G401 (cell line): ENCODE data around the gene VAMP1. TPM values are rescaled to one million over a fixed set of nuclear protein-coding genes. Genes with fewer than 3 reads are reported as not detected.
A peak's percentile ranks its signal among the peaks of the same experiment; 100 is the strongest.
"Not testable (repeated sequence)": the region's sequence is repeated elsewhere in the genome, so short reads cannot be mapped to it uniquely, and the experiment has no call there.

Experiments used
- DNase-seq: peaks from one replicate; pipeline ENCODE4 v3.0.0-alpha.2; 2015; ENCODE audit warnings: low spot score
- in situ Hi-C: cut with HindIII; loops from 2 replicates; pipeline ENCODE4 v1.10.0; 2016; ENCODE audit warnings: low sequenced_read_pairs, mixed read lengths
- total RNA-seq: library from RNA; depleted of rRNA; stranded (reverse); fragments of >200 nt; shearing (Covaris generic); gene quantifications from 2 replicates; pipeline ENCODE4 v1.2.3, GENCODE V29; 2014; rRNA removed

Gene VAMP1
- total RNA-seq, 1 experiment from 2014 or later: 7.6 TPM

DNA sequence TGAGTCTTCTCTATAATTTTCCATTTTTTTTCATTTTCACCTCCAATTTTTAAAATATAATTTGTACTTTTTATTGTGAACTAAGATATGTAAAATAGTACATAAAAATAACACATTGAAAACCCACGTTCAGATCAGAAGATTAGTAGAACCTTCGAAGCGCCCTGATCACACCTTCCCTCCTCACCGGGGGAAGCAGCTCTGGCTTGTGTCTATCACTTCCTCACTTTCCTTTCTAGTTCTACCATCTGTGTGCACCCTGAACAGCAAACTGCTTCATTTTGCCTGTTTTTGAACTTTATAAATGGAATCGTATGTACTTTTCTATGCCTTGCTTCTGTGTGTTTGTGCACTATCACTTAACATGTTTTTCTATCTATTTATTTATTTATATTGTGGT lies 37.5 kb downstream of the VAMP1 start:
- no peak for DNase-seq
- in situ Hi-C loops: no loop called here

DNA sequence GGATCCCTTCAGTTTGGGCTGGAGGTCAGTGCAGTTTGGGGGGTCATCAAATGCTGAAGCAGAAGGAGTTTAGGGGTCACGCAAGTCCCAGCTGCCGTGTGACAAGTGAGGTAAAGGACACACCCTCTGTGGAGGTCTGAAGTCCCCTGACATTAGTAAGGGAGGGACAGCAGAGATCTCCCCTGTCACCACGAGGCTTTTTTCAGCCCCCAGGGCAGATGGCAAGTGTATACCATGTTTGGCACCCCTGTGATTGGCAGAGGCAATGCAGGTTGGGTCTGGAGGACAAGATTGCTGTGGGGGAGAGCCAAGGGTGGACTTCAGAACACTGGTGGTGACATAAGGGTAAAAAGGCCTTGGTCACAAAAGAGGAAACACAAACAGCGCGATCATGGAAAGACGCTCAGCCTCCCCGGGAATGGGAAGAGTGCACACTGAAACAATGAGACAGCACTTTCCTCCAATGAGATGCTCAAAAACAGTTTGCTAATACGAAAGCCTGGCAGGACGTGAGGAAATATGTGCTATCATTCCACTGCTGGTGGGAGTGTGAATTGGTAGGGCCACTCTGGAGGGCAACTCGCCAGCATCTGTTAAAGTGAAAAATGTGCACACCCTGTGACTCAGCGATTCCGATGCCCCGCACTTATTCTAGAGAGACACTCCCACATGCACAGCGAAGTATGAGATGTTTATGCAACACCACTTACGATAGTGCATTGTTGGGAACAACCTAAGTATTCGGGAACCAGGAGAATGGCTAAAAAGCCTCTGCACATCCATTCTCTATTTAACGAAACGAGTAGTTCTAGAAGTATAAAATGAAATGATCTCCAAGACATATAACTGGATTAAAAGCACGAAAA lies 40.1 kb downstream of the VAMP1 start:
- in situ Hi-C loops: no loop called here
- DNase-seq: no peak

DNA sequence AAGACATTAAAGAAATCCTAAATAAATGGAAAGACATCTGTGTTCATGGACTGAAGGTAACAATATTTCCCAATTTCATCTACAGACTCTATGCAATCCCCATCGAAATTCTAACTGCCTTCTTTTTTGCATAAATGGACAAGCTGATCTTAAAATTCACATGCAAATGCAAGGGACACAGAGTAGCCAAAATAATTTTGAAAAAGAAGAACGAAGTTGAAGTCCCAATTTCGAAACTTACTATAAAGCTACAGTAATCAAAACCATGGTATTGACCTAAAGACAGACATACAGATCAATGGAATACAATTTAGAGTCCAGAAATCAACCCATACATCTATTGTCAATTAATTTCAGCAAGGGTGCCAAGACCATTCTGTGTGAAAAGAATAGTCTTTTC lies 42.2 kb downstream of the VAMP1 start:
- in situ Hi-C loops: no loop called here
- no peak for DNase-seq

DNA sequence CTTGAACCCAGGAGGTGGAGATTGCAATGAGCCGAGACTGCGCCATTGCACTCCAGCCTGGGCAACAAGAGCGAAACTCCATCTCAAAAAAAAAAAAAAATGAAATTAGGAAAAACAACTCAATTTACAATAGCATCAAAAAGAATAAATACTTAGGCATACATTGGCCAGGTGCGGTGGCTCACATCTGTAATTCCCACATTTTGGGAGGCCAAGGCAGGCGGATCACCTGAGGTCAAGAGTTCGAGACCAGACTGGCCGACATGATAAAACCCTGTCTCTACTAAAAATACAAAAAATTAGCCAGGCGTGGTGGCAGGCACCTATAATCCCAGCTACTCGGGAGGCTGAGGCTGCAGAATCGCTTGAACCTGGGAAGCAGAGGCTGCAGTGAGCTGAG lies 42.7 kb downstream of the VAMP1 start:
- DNase-seq, in situ Hi-C loops: not testable (repeated sequence)

DNA sequence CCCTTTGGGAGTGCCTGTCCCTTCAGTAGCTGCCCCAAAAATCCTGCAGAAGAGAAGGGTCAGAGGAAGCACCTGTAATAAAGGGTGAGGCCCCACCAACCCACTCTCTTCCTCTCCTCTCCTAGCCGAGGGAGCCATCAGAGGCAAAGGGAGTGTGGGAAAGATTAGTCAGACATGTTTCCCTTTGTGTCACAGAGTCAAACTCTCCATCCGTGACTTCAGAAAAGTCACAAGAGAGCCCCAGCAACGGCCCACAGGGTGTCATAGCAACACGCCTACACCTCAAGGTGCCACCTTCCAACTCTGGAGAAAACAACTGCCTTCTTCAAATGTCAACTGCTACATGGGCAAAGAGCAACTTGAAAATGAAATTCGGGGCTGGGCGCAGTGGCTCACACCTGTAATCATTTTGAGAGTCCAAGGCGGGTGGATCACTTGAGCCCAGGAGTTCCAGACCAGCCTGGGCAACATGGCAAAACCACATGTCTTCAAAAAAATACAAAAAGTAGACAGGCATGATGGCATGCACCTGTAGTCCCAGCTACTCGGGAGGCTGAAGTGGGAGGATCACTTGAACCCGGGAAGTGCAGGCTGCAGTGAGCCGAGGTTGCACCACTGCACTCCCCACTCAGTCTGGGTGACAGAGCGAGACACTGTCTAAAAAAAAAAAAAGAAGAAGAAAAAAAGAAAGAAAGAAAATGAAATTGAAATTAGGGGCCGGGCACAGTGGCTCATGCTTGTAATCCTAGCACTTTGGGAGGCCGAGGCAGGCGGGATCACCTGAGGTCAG lies 43.4 kb downstream of the VAMP1 start:
- in situ Hi-C loops: no loop called here
- no peak for DNase-seq

DNA sequence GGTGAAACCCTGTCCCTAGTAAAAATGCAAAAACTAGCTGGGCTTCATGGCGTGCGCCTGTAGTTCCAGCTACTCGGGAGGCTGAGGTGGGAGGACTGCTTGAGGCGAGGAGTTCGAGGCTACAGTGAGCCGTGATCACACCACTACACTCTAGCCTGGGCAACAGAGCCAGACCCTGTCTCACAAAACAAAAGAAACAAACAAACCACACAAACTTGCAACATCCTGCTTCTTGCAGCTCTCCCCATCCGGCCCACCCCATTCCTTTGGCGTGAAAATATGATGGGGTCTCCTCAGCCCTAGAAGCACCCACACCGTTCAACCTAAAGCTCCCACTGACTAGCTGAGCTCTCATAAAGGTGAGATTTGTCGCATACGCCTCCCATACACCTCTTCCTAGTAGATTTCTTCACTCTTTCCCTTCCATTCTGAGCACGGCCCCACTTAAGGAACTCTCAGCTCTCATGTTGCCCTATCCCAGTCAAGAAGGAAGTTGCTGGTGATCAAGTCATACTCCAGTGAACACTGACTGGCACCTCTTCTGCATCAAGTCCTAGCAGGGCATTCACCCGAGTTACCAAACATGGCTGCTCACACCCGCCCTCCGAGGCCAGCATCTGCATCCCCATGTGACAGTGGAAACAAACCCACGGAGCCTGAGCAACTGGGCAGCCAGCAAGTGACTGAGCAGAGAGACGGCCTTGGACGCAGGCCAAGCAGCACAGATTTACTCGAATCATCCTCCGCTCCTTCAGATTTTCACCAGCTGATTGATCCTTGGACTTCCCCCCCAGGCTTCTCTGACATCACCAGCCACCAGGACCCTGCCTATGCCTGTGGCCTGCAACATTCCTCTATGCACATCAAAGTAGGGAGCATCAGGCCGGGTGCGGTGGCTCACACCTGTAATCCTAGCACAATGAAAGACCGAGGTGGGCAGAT lies 44.6 kb downstream of the VAMP1 start:
- in situ Hi-C loops: no loop called here
- no peak for DNase-seq

DNA sequence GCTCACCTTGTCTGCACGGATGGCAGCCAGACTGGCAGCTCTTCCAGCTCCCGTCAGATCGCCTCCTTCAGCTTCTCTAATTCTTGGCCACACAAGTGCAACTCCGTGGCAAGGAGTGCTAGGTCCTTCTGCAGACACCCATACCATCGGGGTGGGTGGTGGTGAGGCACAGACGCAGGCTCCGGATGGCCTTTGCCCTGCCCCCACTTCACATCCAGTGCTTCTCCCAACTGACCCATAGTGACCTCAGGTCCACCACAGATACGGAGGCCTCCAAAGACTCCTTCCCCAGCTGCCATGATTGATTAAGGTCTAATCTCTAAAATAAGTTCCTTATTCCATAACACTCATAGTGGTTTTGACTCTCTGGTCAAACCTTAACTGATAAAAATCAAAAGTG lies 45.6 kb downstream of the VAMP1 start:
- DNase-seq: no peak
- in situ Hi-C loops: no loop called here

DNA sequence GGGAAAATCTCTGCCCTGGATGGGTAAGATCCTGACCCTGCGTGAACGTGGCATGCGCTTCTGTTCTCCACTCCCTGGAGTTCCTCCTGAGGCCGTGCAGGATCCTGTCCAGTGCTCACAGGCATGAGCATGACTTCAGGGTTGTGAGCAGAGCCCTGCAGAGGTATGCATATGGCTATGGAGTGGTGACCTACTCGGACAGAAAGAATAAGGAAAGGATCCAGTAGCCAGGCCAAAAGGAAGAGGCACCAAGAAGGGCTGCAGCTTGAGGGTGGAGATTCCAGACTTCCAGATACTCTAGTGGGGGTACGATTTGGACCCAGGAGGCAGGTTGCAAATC lies 46.5 kb downstream of the VAMP1 start:
- in situ Hi-C loops: no loop called here

DNA sequence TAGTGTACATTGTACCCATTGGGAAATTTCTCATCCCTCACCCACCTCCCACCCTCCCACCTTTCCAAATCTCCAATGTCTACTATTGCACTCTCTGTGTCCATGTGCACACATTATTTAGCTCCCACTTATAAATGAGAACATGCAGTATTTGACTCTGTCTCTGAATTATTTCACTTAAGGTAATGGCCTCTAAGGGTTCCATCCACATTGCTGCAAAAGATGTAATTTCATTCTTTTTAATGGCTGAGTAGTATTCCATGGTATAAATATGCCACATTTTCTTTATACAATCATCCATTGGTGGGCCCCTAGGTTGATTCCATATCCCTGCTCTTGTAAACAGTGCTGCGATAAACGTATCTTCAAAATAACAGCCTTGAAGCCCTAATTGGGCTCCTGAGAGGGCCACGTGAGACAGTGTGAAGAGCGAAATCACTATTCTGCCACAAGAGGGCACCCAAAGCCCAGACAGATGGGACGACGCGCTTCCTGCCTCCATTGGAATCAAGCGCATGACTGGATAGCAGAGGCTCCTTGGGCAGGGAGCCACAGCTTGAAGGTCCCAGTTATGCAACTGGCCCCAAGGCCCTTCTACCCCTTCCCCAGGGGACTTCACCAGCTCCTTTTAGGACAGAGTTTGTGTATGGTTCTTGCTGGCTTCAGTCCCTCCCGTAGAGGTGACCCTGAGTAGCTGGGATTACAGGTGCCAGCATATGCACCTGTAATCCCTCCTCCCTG lies 47.0 kb downstream of the VAMP1 start:
- peak; percentile 88 for DNase-seq
- in situ Hi-C loops: no loop called here

More for the DNA sequence above, 46.5 kb downstream of the VAMP1 start:
- peak; percentile 25 for DNase-seq

DNA sequence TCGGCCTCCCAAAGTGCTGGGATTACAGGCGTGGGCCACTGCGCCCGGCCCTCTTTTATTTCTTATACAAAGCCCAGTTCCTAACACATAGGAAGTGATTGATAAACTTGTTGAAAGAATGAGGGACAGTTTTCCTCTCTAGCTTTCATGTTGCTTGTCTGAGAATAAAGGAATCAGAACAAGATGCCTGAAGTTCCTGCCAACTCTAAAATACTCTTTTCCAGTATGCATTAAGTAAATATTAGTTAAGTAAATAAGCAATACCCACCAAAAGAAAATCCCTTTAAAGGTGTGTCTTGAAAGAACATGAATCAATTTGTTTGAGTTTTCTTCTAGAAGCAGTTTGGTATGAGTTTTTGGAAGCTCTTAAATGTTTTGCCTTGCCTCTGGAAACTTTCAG lies 50.1 kb downstream of the VAMP1 start:
- DNase-seq: no peak
- in situ Hi-C loops: no loop called here

DNA sequence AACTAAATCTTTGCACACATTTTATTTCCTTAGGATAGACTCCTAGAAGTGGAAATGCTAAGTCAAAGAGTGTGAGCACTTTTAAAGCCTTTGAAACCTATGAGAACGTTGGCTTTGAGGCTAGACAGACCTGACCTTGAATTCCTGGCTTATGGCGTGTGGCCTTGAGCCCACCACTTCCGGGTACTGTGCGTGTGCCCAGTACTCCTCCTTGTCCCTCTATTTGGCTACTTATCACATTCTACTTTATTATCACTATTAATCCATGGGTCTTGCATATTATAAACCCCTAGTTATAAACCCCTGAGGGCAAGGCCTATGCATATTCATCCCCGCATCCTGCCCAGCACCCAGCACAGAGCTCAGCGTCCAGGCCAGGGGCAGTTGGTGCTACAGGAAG lies 51.7 kb downstream of the VAMP1 start:
- no peak for DNase-seq
- in situ Hi-C loops: no loop called here

DNA sequence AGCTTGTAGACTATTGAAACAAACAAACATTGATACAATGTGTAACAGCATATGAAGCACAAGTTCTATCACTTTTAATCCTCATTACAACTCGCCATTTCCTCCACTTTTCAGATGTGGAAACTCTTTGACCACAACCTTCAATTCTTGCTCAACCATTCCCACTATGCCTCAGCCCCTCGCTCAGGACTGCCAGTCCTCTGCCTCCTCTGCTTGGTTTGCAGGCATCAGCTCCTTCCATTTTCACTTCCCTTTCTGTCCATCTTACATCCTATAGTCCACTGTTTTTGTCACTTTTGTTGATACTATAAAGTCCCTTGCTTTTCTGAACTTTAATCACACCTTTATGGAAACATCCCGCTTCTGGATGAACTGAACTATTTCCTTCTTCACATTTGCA lies 53.9 kb downstream of the VAMP1 start:
- DNase-seq: no peak

More for the DNA sequence above, 53.9 kb downstream of the VAMP1 start:
- in situ Hi-C loops: no loop called here

Other genes with a start within 250 kb of the VAMP1 start
- gene PLEKHG6, start 160.0 kb downstream of the VAMP1 start, total RNA-seq: 0.06 and 0.14 TPM in 2 replicates
- gene TNFRSF1A, start 128.6 kb downstream of the VAMP1 start, total RNA-seq: 87.6 and 118 TPM in 2 replicates
- gene SCNN1A, start 95.1 kb downstream of the VAMP1 start, total RNA-seq: 28.7 and 67.9 TPM in 2 replicates
- gene LTBR, start 86.5 kb downstream of the VAMP1 start, total RNA-seq: 0.86 and 10.1 TPM in 2 replicates
- gene CD27, start 25.7 kb downstream of the VAMP1 start, total RNA-seq: not detected in 2 replicates
- 0.25 TPM in 1 of 2 replicates, not detected in the other for gene TAPBPL, start 18.6 kb downstream of the VAMP1 start, total RNA-seq
- 363 and 396 TPM in 2 replicates for gene MRPL51, start 22.6 kb upstream of the VAMP1 start, total RNA-seq
- gene NCAPD2, start 23.4 kb upstream of the VAMP1 start, total RNA-seq: 86.1 and 102 TPM in 2 replicates
- 3,766 and 4,312 TPM in 2 replicates for gene GAPDH, start 63.8 kb upstream of the VAMP1 start, total RNA-seq
- 11.7 and 13.2 TPM in 2 replicates for gene IFFO1, start 85.4 kb upstream of the VAMP1 start, total RNA-seq
- gene NOP2, start 97.6 kb upstream of the VAMP1 start, total RNA-seq: 45.5 and 70.7 TPM in 2 replicates
- gene CHD4, start 136.7 kb upstream of the VAMP1 start, total RNA-seq: 374 and 375 TPM in 2 replicates
- 0.03 TPM in 1 of 2 replicates, not detected in the other for gene LPAR5, start 165.3 kb upstream of the VAMP1 start, total RNA-seq
- not detected in 2 replicates for gene ACRBP, start 176.8 kb upstream of the VAMP1 start, total RNA-seq
- 33.0 and 47.7 TPM in 2 replicates for gene ING4, start 192.4 kb upstream of the VAMP1 start, total RNA-seq
- 14.9 and 25.5 TPM in 2 replicates for gene ZNF384, start 218.7 kb upstream of the VAMP1 start, total RNA-seq
- 0.44 and 4.4 TPM in 2 replicates for gene PIANP, start 230.1 kb upstream of the VAMP1 start, total RNA-seq